ENCODE measurements around the gene SCRN3.

DNA sequence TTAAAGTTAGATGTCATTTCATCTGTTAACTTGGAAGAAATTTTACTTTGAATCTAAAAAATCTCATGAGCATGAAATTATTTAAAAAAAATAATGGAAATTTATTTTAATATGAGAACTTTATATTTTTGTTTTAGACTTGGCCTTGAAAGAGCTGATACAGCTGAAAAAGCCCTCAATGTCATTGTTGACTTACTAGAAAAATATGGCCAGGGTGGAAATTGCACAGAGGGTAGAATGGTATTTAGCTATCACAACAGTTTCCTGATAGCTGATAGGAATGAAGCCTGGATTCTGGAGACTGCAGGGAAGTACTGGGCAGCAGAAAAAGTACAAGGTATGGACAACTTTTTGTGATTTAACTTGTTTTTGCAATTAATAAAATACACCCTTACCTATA lies 5.3 kb downstream of the SCRN3 start:
- TF ChIP-seq CEBPB (IDR thresholded peaks at IDR 0.05) (no peak), NFIC (IDR thresholded peaks at IDR 0.05) (no peak), FOXM1 (IDR thresholded peaks at IDR 0.05; ENCODE audit: borderline replicate concordance, low read depth) (no peak), EP300 (IDR thresholded peaks at IDR 0.05; ENCODE audit: borderline replicate concordance) (no peak), RAD21 (IDR thresholded peaks at IDR 0.05; ENCODE audit: low read depth) (no peak)
- TF ChIP-seq, protein P1, sequence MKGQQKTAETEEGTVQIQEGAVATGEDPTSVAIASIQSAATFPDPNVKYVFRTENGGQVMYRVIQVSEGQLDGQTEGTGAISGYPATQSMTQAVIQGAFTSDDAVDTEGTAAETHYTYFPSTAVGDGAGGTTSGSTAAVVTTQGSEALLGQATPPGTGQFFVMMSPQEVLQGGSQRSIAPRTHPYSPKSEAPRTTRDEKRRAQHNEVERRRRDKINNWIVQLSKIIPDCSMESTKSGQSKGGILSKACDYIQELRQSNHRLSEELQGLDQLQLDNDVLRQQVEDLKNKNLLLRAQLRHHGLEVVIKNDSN (IDR thresholded peaks at IDR 0.05) = no peak
